NB4 (cell line): ENCODE data around the gene CD7.

Experiments
- CTCF ChIP-seq: IDR thresholded peaks from one replicate; pipeline ENCODE4 v1.5.1; 2012; ENCODE audit warnings: low read depth, low read length
- MYC ChIP-seq: IDR thresholded peaks from 2 replicates; pipeline ENCODE4 v1.6.1; 2011; ENCODE audit warnings: low read depth, low read length
- POLR2A ChIP-seq: IDR thresholded peaks from 2 replicates; pipeline ENCODE4 v1.6.1; 2011; ENCODE audit warnings: mild to moderate bottlenecking; ENCODE audit not compliant: insufficient read length; ENCODE audit errors: extremely low read depth

GRCh38 chr17:82313195-82314011, 4.0 kb downstream of the CD7 start:
- TF ChIP-seq CTCF = no peak
- TF ChIP-seq MYC = no peak
- no peak for TF ChIP-seq POLR2A
